ENCODE data around the gene CUL4A.

GRCh38 chr13:113260996-113261395 lies 51.6 kb downstream of the CUL4A start:
- TF ChIP-seq EP300 (IDR thresholded peaks at IDR 0.05) (no peak), CTCF (IDR thresholded peaks at IDR 0.05) (no peak)
